ENCODE measurements around the gene MEOX2. TPM values are rescaled to one million over a fixed set of nuclear protein-coding genes. Genes with fewer than 3 reads are reported as not detected.

Gene MEOX2
- total and polyA plus RNA-seq, 3 donors from 2014 or later, result 3.7 to 4.9 (median 4.0) TPM

DNA sequence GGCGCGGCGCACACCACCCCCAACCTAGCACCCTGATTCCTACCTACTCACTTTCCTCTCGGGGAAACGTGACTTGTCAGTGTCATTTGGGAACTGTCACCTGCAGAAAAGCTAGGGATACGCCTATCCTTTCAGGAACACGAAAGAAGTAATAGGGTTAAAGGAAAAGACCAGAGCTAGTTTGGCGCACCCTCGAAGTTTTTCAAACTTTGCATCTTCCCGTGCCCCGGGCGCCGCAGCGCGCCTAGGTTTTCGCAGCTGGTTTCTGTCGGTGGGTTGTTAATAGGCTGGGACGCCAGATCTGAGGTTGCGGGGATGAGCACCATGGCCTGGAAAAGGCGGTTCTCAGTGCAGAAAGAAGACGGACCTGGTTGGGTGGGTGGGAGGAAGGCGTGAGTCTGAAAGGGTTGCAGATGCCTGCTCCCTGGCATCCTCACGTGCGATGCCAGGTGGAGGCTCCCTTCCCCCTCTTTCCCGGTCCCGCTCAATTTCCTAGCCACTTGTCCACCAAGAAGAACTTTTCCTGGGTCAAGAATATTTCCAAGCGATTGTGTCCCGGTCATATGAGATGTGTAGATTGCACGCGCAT, 568 bp upstream of the MEOX2 start:
- Histone ChIP-seq H3K4me3 (peak overlapping the region; percentile 66 to 67), H3K27ac (peak overlapping the region in 1 of 2 donors; percentile 84), H3K27me3 (no peaks in the 10 kb centered on the region), H3K36me3 (ENCODE audit: low read depth, missing control alignments) (no peaks in the 10 kb centered on the region), H3K4me1 (peaks cover 10% of the 10 kb centered on the region), H3K9me3 (no peaks in the 10 kb centered on the region)
- intact Hi-C loops (cut with DNase I; ENCODE audit: low total_unique reads), result no loop called here
- no peak for DNase-seq
- WGBS, 2 donors, result 5 to 6% methylated on average over 30 of the region's 30 CpGs
- TF ChIP-seq POLR2A (IDR thresholded peaks at IDR 0.05) (no peak), CTCF (IDR thresholded peaks at IDR 0.05) (no peak)

DNA sequence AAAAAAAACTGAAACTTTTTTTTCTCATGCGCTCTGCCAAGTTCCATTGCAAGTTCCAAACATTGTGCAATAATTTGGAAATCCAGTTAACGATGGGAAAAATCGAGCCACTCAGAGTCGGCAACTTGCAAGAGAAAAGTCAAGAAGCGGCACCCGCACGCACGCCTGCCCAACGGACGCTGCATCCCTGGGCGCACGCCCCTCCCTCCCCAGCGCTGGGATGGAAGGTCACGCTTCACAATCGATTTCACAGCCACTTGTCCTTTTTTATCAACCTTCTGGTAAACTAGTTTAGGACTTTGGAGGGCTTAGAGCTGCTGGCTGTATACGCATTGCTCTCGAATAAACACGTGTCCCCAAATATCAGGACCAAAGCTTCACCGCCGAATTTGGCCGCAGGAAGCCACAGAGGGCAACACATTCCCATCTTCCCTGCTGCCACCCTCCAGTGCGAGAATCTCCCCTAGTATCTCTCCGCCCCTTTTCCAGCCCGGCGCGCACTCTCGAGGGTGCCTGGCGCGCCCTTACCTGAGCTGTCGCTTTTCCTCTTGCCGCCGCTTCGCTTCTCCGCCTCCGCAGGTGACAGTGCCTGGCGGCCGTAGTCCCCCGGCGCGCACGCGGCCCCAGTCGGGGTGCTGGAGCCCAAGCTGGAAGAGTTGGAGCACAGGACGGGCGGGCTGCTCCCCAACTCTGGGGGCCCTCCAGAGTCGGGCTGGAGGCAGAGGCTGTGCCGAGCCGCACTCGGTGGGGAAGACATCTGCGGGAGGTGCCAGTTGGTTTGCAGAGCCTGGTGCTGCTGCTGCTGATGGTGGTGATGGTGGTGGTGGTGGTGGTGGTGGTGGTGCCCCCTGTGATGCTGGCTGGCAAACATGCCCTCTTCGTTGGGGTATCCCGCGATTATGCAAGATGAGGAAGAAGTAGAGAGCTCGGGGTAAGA, 857 bp downstream of the MEOX2 start:
- no peaks in the 10 kb centered on the region for H3K36me3 ChIP-seq (ENCODE audit: low read depth, missing control alignments)
- WGBS, 2 donors, result 0 to 1% methylated on average over 34 to 54 of the region's 54 CpGs
- peak overlapping the region; percentile 66 to 67 for H3K4me3 ChIP-seq
- intact Hi-C loops (cut with DNase I; ENCODE audit: low total_unique reads), result no loop called here
- peaks cover 10% of the 10 kb centered on the region for H3K4me1 ChIP-seq
- no peaks in the 10 kb centered on the region for H3K27me3 ChIP-seq
- no peaks in the 10 kb centered on the region for H3K9me3 ChIP-seq
- DNase-seq, result peak; percentile 36
- H3K27ac ChIP-seq, result peak overlapping the region; percentile 13 to 84
- TF ChIP-seq POLR2A (IDR thresholded peaks at IDR 0.05), result no peak
- no peak for TF ChIP-seq CTCF (IDR thresholded peaks at IDR 0.05)

- 10 to 12% methylated on average over 9 of the region's 9 CpGs for WGBS, 2 donors
- peak overlapping the region in 1 of 2 donors; percentile 84 for H3K27ac ChIP-seq
- TF ChIP-seq CTCF (IDR thresholded peaks at IDR 0.05), result no peak
- peaks cover 10% of the 10 kb centered on the region for H3K4me1 ChIP-seq
- no peak for DNase-seq
- H3K36me3 ChIP-seq (ENCODE audit: low read depth, missing control alignments), result no peaks in the 10 kb centered on the region
- H3K9me3 ChIP-seq, result no peaks in the 10 kb centered on the region
- intact Hi-C loops (cut with DNase I; ENCODE audit: low total_unique reads), result no loop called here
- no peaks in the 10 kb centered on the region for H3K27me3 ChIP-seq
- H3K4me3 ChIP-seq, result peak overlapping the region; percentile 66 to 67
These were observed 1.6 kb downstream of the MEOX2 start for GRCh38 chr7:15684871-15685270.

DNA sequence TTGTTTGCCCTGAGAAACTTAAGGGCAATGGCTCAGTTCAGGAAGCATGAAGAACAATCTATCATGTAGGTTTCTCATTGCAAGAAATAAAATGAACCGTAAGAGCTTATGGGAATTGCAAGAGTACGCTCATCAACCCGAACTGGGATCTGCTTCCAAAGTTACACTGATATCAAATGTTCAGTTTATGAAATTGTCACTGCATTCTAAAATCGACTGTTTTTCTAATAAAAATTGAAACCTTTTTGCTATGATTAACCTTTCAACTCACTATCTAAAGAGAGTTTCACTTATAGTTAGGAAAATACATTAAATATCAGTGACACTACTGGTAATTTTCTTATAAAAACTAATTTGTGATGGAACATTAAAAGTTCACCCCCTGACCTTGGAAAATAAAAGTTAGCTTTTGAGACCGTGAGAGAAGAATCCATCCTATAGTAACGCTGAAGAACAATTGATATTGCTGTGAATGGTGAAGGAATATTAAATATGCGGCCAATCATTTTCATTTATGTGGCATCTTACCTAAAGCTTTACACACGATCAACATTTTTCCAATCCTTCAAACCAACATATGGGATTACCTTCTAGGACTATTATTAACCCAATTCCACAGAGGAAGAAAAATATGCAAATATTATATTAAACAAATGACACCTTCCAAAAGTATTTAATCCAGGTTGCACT, 2.2 kb downstream of the MEOX2 start:
- TF ChIP-seq CTCF (IDR thresholded peaks at IDR 0.05), result no peak
- no peak for TF ChIP-seq POLR2A (IDR thresholded peaks at IDR 0.05)
- Histone ChIP-seq H3K4me1 (peaks cover 10% of the 10 kb centered on the region), H3K9me3 (no peaks in the 10 kb centered on the region), H3K36me3 (ENCODE audit: low read depth, missing control alignments) (no peaks in the 10 kb centered on the region), H3K4me3 (peak overlapping the region; percentile 66 to 67), H3K27me3 (no peaks in the 10 kb centered on the region), H3K27ac (peak overlapping the region in 1 of 2 donors; percentile 84)
- DNase-seq, result no peak
- intact Hi-C loops (cut with DNase I; ENCODE audit: low total_unique reads), result no loop called here
- WGBS, 2 donors, result 26 to 46% methylated on average over 8 of the region's 8 CpGs

Data from testis (tissue), 3 donors.